Progenitor cell of endocrine pancreas (in vitro differentiated cells): ENCODE data around the gene ITGA4. TPM values are rescaled to one million over a fixed set of nuclear protein-coding genes. Genes with fewer than 3 reads are reported as not detected.
A peak's percentile ranks its signal among the peaks of the same experiment; 100 is the strongest.

Experiments used
- DNase-seq: peaks from one replicate; pipeline ENCODE4 v3.0.0; 2021; ENCODE audit warnings: low spot score; ENCODE audit not compliant: unreplicated experiment
- H3K27ac Mint-ChIP-seq: 2 replicates; pipeline ENCODE4 v1.8.0; 2021; ENCODE audit warnings: mild to moderate bottlenecking, moderate library complexity, mixed read lengths
- H3K27me3 Mint-ChIP-seq: 2 replicates; pipeline ENCODE4 v1.8.0; 2021; ENCODE audit warnings: mixed read lengths
- H3K36me3 Mint-ChIP-seq: 2 replicates; pipeline ENCODE4 v1.8.0; 2022; ENCODE audit warnings: mixed read lengths; ENCODE audit not compliant: insufficient read depth
- H3K4me1 Mint-ChIP-seq: 2 replicates; pipeline ENCODE4 v1.8.0; 2021; ENCODE audit warnings: low read depth, mixed read lengths
- H3K4me3 Mint-ChIP-seq: 2 replicates; pipeline ENCODE4 v1.8.0; 2021; ENCODE audit warnings: low read depth, mild to moderate bottlenecking, moderate library complexity, mixed read lengths
- H3K9me3 Mint-ChIP-seq: 2 replicates; pipeline ENCODE4 v1.8.0; 2021; ENCODE audit warnings: low read depth, mixed read lengths
- CTCF ChIP-seq: fragments of 200-600 bp; sonication (generic); IDR thresholded peaks from one replicate; pipeline ENCODE4 v1.5.0; 2021; ENCODE audit warnings: antibody characterized with exemption, mild to moderate bottlenecking; ENCODE audit not compliant: unreplicated experiment
- total RNA-seq: library from RNA; stranded (reverse); gene quantifications from 2 replicates; pipeline ENCODE4 v1.2.1, GENCODE V29; 2021

The ITGA4 gene
- total RNA-seq, 1 donor from 2014 or later, result 0.96 TPM

- no peak for TF ChIP-seq CTCF
- Mint-ChIP-seq H3K27ac (no peak overlapping the region), H3K27me3 (peaks cover 75% of the 10 kb centered on the region), H3K36me3 (no peaks in the 10 kb centered on the region), H3K9me3 (no peaks in the 10 kb centered on the region), H3K4me1 (peaks cover 4% of the 10 kb centered on the region), H3K4me3 (peak overlapping the region; percentile 71)
- peak; percentile 10 for DNase-seq
Observed at GRCh38 chr2:181457741-181458425, 697 bp downstream of the ITGA4 start.

- no peak for TF ChIP-seq CTCF
- Mint-ChIP-seq H3K36me3 (no peaks in the 10 kb centered on the region), H3K27ac (no peak overlapping the region), H3K4me3 (no peak overlapping the region), H3K9me3 (no peaks in the 10 kb centered on the region), H3K27me3 (peaks cover 85% of the 10 kb centered on the region), H3K4me1 (peaks cover 4% of the 10 kb centered on the region)
- DNase-seq, result no peak
Observed at GRCh38 chr2:181458871-181459270, 1.7 kb downstream of the ITGA4 start.

- H3K4me1 Mint-ChIP-seq, result peaks cover 4% of the 10 kb centered on the region
- H3K27ac Mint-ChIP-seq, result no peak overlapping the region
- TF ChIP-seq CTCF, result no peak
- peaks cover 87% of the 10 kb centered on the region for H3K27me3 Mint-ChIP-seq
- H3K4me3 Mint-ChIP-seq, result no peak overlapping the region
- no peaks in the 10 kb centered on the region for H3K9me3 Mint-ChIP-seq
- no peaks in the 10 kb centered on the region for H3K36me3 Mint-ChIP-seq
- DNase-seq, result no peak
Observed at GRCh38 chr2:181459621-181460021, 2.4 kb downstream of the ITGA4 start.

GRCh38 chr2:181461056-181461997 is 4.1 kb downstream of the ITGA4 start:
- Mint-ChIP-seq H3K36me3 (no peaks in the 10 kb centered on the region), H3K9me3 (no peaks in the 10 kb centered on the region), H3K27me3 (peaks cover 76% of the 10 kb centered on the region), H3K27ac (no peak overlapping the region), H3K4me3 (no peak overlapping the region), H3K4me1 (peaks cover 4% of the 10 kb centered on the region)
- no peak for TF ChIP-seq CTCF
- no peak for DNase-seq

- H3K36me3 Mint-ChIP-seq, result no peaks in the 10 kb centered on the region
- no peak overlapping the region for H3K4me3 Mint-ChIP-seq
- no peak for DNase-seq
- peaks cover 69% of the 10 kb centered on the region for H3K27me3 Mint-ChIP-seq
- no peak for TF ChIP-seq CTCF
- no peak overlapping the region for H3K27ac Mint-ChIP-seq
- H3K9me3 Mint-ChIP-seq, result no peaks in the 10 kb centered on the region
- no peaks in the 10 kb centered on the region for H3K4me1 Mint-ChIP-seq
Observed at GRCh38 chr2:181462033-181462432, 4.8 kb downstream of the ITGA4 start.
